KOPT-K1 (cell line): ENCODE measurements around the gene PLCB2.

Source experiments
- H3K27ac ChIP-seq: fragments of 200-600 bp; sonication (generic); 2 replicates; pipeline ENCODE4 v1.5.1; 2016; ENCODE audit warnings: antibody characterized with exemption, mild to moderate bottlenecking, low read depth, low read length; ENCODE audit not compliant: poor library complexity, severe bottlenecking
- H3K36me3 ChIP-seq: fragments of 200-600 bp; sonication (generic); 2 replicates; pipeline ENCODE4 v1.5.1; 2017; ENCODE audit warnings: antibody characterized with exemption, mild to moderate bottlenecking, low read length, moderate library complexity; ENCODE audit not compliant: insufficient read depth
- H3K9me3 ChIP-seq: fragments of 200-600 bp; sonication (generic); 2 replicates; pipeline ENCODE4 v1.5.1; 2017; ENCODE audit warnings: antibody characterized with exemption, low read length, mild to moderate bottlenecking; ENCODE audit not compliant: insufficient read depth, poor library complexity, severe bottlenecking

The PLCB2 gene

GRCh38 chr15:40252438-40253166, 55.1 kb downstream of the PLCB2 start:
- Histone ChIP-seq H3K27ac (no peak overlapping the region), H3K9me3 (no peaks in the 10 kb centered on the region), H3K36me3 (no peaks in the 10 kb centered on the region)

GRCh38 chr15:40252141-40252437, 55.6 kb downstream of the PLCB2 start:
- Histone ChIP-seq H3K9me3 (no peaks in the 10 kb centered on the region), H3K27ac (no peak overlapping the region), H3K36me3 (no peaks in the 10 kb centered on the region)

- Histone ChIP-seq H3K36me3 (no peaks in the 10 kb centered on the region), H3K27ac (no peak overlapping the region), H3K9me3 (no peaks in the 10 kb centered on the region)
Measured at GRCh38 chr15:40251486-40252140, 56.1 kb downstream of the PLCB2 start.

GRCh38 chr15:40250771-40251483, 56.8 kb downstream of the PLCB2 start:
- Histone ChIP-seq H3K27ac (no peak overlapping the region), H3K9me3 (no peaks in the 10 kb centered on the region), H3K36me3 (no peaks in the 10 kb centered on the region)

GRCh38 chr15:40250304-40250656, 57.5 kb downstream of the PLCB2 start:
- Histone ChIP-seq H3K27ac (no peak overlapping the region), H3K9me3 (no peaks in the 10 kb centered on the region)

GRCh38 chr15:40249477-40250303, 58.0 kb downstream of the PLCB2 start:
- H3K36me3 ChIP-seq, result no peaks in the 10 kb centered on the region
- no peaks in the 10 kb centered on the region for H3K9me3 ChIP-seq
- no peak overlapping the region for H3K27ac ChIP-seq

More at GRCh38 chr15:40250304-40250656, 57.5 kb downstream of the PLCB2 start:
- H3K36me3 ChIP-seq, result no peaks in the 10 kb centered on the region

- no peaks in the 10 kb centered on the region for H3K9me3 ChIP-seq
- H3K27ac ChIP-seq, result no peak overlapping the region
- H3K36me3 ChIP-seq, result no peaks in the 10 kb centered on the region
Measured at GRCh38 chr15:40248006-40248783, 59.5 kb downstream of the PLCB2 start.

- Histone ChIP-seq H3K27ac (no peak overlapping the region), H3K9me3 (no peaks in the 10 kb centered on the region), H3K36me3 (no peaks in the 10 kb centered on the region)
Measured at GRCh38 chr15:40247406-40247971, 60.2 kb downstream of the PLCB2 start.

- H3K9me3 ChIP-seq, result no peaks in the 10 kb centered on the region
- no peaks in the 10 kb centered on the region for H3K36me3 ChIP-seq
- H3K27ac ChIP-seq, result no peak overlapping the region
Measured at GRCh38 chr15:40246496-40247280, 61.0 kb downstream of the PLCB2 start.

- H3K9me3 ChIP-seq, result no peaks in the 10 kb centered on the region
- H3K27ac ChIP-seq, result no peak overlapping the region
- H3K36me3 ChIP-seq, result no peaks in the 10 kb centered on the region
Measured at GRCh38 chr15:40245666-40246450, 61.9 kb downstream of the PLCB2 start.

- Histone ChIP-seq H3K27ac (no peak overlapping the region), H3K9me3 (no peaks in the 10 kb centered on the region), H3K36me3 (no peaks in the 10 kb centered on the region)
Measured at GRCh38 chr15:40244961-40245523, 62.7 kb downstream of the PLCB2 start.

GRCh38 chr15:40243126-40243810, 64.5 kb downstream of the PLCB2 start:
- Histone ChIP-seq H3K36me3 (no peaks in the 10 kb centered on the region), H3K27ac (no peak overlapping the region), H3K9me3 (no peaks in the 10 kb centered on the region)
